ENCODE results near the gene IMMP2L.
"Not testable (repeated sequence)": the region's sequence is repeated elsewhere in the genome, so short reads cannot be mapped to it uniquely, and the experiment has no call there.

Gene IMMP2L

GRCh38 chr7:111256391-111256790 lies 305.9 kb downstream of the IMMP2L start:
- TF ChIP-seq, protein P1, sequence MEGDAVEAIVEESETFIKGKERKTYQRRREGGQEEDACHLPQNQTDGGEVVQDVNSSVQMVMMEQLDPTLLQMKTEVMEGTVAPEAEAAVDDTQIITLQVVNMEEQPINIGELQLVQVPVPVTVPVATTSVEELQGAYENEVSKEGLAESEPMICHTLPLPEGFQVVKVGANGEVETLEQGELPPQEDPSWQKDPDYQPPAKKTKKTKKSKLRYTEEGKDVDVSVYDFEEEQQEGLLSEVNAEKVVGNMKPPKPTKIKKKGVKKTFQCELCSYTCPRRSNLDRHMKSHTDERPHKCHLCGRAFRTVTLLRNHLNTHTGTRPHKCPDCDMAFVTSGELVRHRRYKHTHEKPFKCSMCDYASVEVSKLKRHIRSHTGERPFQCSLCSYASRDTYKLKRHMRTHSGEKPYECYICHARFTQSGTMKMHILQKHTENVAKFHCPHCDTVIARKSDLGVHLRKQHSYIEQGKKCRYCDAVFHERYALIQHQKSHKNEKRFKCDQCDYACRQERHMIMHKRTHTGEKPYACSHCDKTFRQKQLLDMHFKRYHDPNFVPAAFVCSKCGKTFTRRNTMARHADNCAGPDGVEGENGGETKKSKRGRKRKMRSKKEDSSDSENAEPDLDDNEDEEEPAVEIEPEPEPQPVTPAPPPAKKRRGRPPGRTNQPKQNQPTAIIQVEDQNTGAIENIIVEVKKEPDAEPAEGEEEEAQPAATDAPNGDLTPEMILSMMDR (conservative IDR thresholded peaks at IDR 0.05; ENCODE audit: low read depth, low read length) = no peak
- DNase-seq (ENCODE audit: low read depth) = no peak
- H3K4me3 ChIP-seq (ENCODE audit: low read length) = no peak overlapping the region

DNA sequence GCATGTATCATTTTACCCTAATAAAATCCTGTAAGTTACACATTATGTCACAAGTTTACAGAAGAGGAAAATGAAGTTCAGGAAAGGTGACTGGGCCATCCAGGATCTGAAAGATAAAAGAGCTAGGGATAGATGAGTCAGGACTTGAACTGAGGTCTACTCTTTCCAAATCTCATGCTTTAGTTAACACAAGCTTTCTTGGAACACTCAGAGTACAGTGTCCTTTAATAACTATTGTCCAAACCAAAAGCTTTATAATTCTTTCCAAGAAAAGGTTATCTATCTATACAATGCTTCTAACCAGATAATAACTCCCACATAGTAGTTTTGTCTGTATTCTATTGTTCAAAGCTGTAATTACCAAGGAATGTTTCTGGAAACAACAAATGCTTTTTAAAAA lies 306.7 kb downstream of the IMMP2L start:
- TF ChIP-seq, protein P1 (conservative IDR thresholded peaks at IDR 0.05; ENCODE audit: low read depth, low read length) = no peak
- DNase-seq (ENCODE audit: low read depth) = no peak

DNA sequence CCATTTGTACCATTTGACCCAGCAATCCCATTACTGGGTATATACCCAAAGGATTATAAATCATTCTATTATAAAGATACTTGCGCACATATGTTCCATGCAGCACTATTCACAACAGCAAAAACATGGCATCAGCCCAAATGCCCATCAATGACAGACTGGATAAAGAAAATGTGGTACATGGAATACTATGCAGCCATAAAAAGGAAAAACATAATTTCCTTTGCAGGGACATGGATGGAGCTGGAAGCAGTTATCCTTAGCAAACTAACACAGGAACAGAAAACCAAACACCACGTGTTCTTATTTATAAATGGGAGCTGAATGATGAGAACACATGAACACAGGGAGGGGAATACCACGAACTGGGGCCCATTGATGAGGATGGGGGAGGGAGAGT lies 310.9 kb downstream of the IMMP2L start:
- not testable (repeated sequence) for DNase-seq (ENCODE audit: low read depth); H3K4me3 ChIP-seq (ENCODE audit: low read length)

More for the DNA sequence above, 306.7 kb downstream of the IMMP2L start:
- H3K4me3 ChIP-seq (ENCODE audit: low read length) = no peak overlapping the region

GRCh38 chr7:111249807-111250206 lies 312.5 kb downstream of the IMMP2L start:
- not testable (repeated sequence) for H3K4me3 ChIP-seq (ENCODE audit: low read length); DNase-seq (ENCODE audit: low read depth)

- no peak overlapping the region for H3K4me3 ChIP-seq (ENCODE audit: low read length)
- DNase-seq (ENCODE audit: low read depth) = no peak
- TF ChIP-seq, protein P1 (conservative IDR thresholded peaks at IDR 0.05; ENCODE audit: low read depth, low read length) = no peak
Measured at GRCh38 chr7:111242141-111242755, 320.0 kb downstream of the IMMP2L start.

DNA sequence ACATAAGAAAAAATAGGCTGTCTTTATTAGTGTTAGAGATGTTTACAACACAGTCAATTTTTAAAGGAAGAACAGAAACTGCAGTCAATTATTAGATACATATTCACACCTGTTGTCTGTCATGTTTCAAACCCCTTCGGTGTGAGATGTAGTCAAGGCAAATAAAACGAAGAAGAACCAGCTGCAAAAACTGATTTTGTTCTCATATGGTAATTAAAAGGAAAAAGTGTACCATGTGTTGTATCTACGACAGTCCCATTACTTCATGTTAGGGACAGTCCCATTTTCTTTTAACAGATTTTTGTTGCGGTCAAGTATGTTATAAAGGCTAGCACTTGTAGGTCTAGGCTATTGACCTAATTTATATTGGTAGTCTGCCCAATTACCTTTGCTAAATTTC lies 321.9 kb downstream of the IMMP2L start:
- TF ChIP-seq, protein P1 (conservative IDR thresholded peaks at IDR 0.05; ENCODE audit: low read depth, low read length) = no peak
- no peak for DNase-seq (ENCODE audit: low read depth)
- no peak overlapping the region for H3K4me3 ChIP-seq (ENCODE audit: low read length)

- TF ChIP-seq, protein P1 (conservative IDR thresholded peaks at IDR 0.05; ENCODE audit: low read depth, low read length) = no peak
- DNase-seq (ENCODE audit: low read depth) = no peak
- H3K4me3 ChIP-seq (ENCODE audit: low read length) = no peak overlapping the region
Measured at GRCh38 chr7:111239437-111239836, 322.9 kb downstream of the IMMP2L start.

GRCh38 chr7:111238886-111239285 lies 323.4 kb downstream of the IMMP2L start:
- TF ChIP-seq, protein P1 (conservative IDR thresholded peaks at IDR 0.05; ENCODE audit: low read depth, low read length) = no peak
- no peak for DNase-seq (ENCODE audit: low read depth)
- H3K4me3 ChIP-seq (ENCODE audit: low read length) = no peak overlapping the region

Measured in retinal pigment epithelial cell (primary cell).